Activated CD4-positive, alpha-beta T cell treated with anti-CD3 and anti-CD28 coated beads for 36 hours (primary cell): ENCODE data around the gene QDPR. TPM values are rescaled to one million over a fixed set of nuclear protein-coding genes. Genes with fewer than 3 reads are reported as not detected.

ENCODE experiments used
- ATAC-seq: fragments of 200-7000 bp; cut with Tn5 transposase; one replicate; pipeline ENCODE4 v1.10.0; 2021; ENCODE audit warnings: mild to moderate bottlenecking, moderate library complexity
- CTCF ChIA-PET: fragments of 350-600 bp; sonication (Branson Sonifier 250); formaldehyde crosslinking; loops from one replicate; lab custom pipeline; 2021; ENCODE audit warnings: antibody characterized with exemption; lab: Charles Lee
- POLR2A ChIA-PET: fragments of 350-600 bp; sonication (Branson Sonifier 250); formaldehyde crosslinking; loops from one replicate; lab custom pipeline; 2021; ENCODE audit warnings: antibody characterized with exemption, inconsistent platforms; lab: Charles Lee
- DNase-seq: peaks from one replicate; pipeline ENCODE4 v3.0.0-alpha.2; 2020
- H3K27ac Mint-ChIP-seq: one replicate; pipeline ENCODE4 v1.8.0; 2021; ENCODE audit warnings: mixed read lengths
- H3K27me3 Mint-ChIP-seq: one replicate; pipeline ENCODE4 v1.8.0; 2021; ENCODE audit warnings: mixed read lengths
- H3K36me3 Mint-ChIP-seq: one replicate; pipeline ENCODE4 v1.8.0; 2021; ENCODE audit warnings: low read depth, mixed read lengths
- H3K4me1 Mint-ChIP-seq: one replicate; pipeline ENCODE4 v1.8.0; 2021; ENCODE audit warnings: mixed read lengths
- H3K4me3 Mint-ChIP-seq: one replicate; pipeline ENCODE4 v1.8.0; 2021; ENCODE audit warnings: mild to moderate bottlenecking, moderate library complexity, mixed read lengths
- H3K9me3 Mint-ChIP-seq: one replicate; pipeline ENCODE4 v1.8.0; 2021; ENCODE audit warnings: low read depth, mixed read lengths
- intact Hi-C, 2 experiments: fragments of 100-400 bp; cut with DNase I in 1 of 2; cut with micrococcal nuclease in 1 of 2; formaldehyde crosslinking; loops; one replicate each; pipeline versions ENCODE4 v1.14.2 to v1.15.1; 2022 to 2024; cut with DNase I, micrococcal nuclease
- total RNA-seq, 2 experiments: library from RNA; stranded (reverse); gene quantifications; one replicate each; pipeline ENCODE4 v1.2.3, GENCODE V29; 2021

Gene QDPR
- total RNA-seq, 2 experiments from 2014 or later = 34.5 to 34.6 TPM

DNA sequence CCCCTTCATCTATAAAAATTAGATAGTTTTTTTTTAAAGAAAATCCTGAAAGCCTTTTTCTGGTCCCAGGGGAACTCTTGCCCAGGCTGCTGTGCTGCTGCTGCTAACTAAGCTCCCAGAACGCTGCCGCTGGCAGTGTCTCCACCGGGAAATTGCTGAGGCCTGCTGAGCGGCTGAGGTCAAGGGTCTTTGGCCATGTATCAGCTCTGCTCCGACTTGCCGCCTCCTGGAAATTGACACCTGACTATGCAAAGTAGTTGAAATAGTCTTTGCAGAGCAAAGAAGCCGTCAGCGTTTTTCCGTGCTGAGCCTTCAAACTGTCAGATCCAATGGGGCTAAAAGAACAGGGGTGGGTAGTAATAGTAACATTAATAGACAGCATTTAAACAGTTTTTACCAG, 839 bp downstream of the QDPR start:
- POLR2A ChIA-PET = interaction anchor here (0.5 kb wide), 1 partner anchor 248 kb away, joined by 3 read pairs; no protein-coding TSS in a partner anchor

DNA sequence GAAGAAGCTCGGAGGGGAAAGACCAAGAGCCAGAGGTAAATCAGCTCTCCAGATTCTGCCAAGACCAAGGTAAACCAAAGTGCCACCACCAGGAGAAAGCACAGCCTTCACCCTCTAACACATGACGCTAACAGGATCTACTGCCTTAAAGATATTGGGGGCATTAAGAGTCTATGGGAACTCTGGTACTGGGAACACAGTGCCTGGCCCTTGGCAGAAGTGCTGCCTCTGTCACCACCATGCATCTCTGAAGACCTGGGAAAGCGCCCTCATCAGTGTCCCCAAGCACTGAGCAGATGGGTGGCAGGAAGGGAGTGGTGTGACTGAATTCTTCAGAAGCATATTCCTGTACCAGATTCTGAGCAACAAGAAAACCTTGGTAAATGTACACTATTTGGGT, 1.3 kb downstream of the QDPR start:
- peak overlapping the region; percentile 9 for H3K27ac Mint-ChIP-seq
- no peaks in the 10 kb centered on the region for H3K27me3 Mint-ChIP-seq
- ChIA-PET CTCF (interaction anchor here (0.6 to 1.6 kb wide), 3 partner anchors 9 to 179 kb away, joined by 3 to 4 read pairs (median 3); no protein-coding TSS in a partner anchor), POLR2A (interaction anchor here (0.5 to 0.6 kb wide), 2 partner anchors 66 to 248 kb away, joined by 3 read pairs; partner anchors contain the start of gene LAP3)
- H3K36me3 Mint-ChIP-seq = peaks cover 16% of the 10 kb centered on the region
- no peak for ATAC-seq
- H3K4me3 Mint-ChIP-seq = peak overlapping the region; percentile 78
- intact Hi-C loops = loop anchor here (5.0 to 10.0 kb wide), 3 partner anchors 173 to 512 kb away; partner anchors contain the start of genes LCORL (in 2 of the 2), DCAF16 (in 1 of the 2) and NCAPG (in 1 of the 2)
- no peak for DNase-seq
- no peaks in the 10 kb centered on the region for H3K9me3 Mint-ChIP-seq
- H3K4me1 Mint-ChIP-seq = peaks cover 28% of the 10 kb centered on the region

More for the DNA sequence above, 839 bp downstream of the QDPR start:
- ATAC-seq (no peak), DNase-seq (no peak)
- no peaks in the 10 kb centered on the region for H3K9me3 Mint-ChIP-seq
- intact Hi-C loops = loop anchor here (5.0 to 10.0 kb wide), 3 partner anchors 174 to 511 kb away; partner anchors contain the start of genes LCORL (in 2 of the 2), DCAF16 (in 1 of the 2) and NCAPG (in 1 of the 2)
- CTCF ChIA-PET = interaction anchor here (1.6 kb wide), 1 partner anchor 12 kb away, joined by 4 read pairs; no protein-coding TSS in a partner anchor
- H3K36me3 Mint-ChIP-seq = peaks cover 16% of the 10 kb centered on the region
- peak overlapping the region; percentile 78 for H3K4me3 Mint-ChIP-seq
- peaks cover 26% of the 10 kb centered on the region for H3K4me1 Mint-ChIP-seq
- H3K27ac Mint-ChIP-seq = peak overlapping the region; percentile 85
- no peaks in the 10 kb centered on the region for H3K27me3 Mint-ChIP-seq

DNA sequence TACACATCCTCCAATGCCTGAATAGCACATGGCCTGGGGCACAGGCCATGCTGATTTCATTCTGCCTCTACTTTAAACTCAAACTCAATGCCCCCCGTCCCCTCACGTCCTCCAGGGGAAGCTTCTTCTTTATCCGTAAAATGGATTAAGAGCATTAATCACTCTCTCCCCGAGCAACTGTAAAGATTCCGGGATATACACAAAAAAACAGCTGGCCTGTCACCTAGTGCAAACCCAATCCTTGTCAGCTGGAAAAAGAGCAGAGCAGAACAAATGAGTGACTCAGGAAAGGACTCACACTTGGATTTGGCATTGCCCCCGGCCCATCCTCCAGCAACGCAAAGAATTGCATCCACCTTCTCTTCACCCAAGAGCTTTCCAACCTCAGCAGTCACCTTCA, 7.8 kb downstream of the QDPR start:
- H3K4me3 Mint-ChIP-seq = no peak overlapping the region
- H3K27ac Mint-ChIP-seq = no peak overlapping the region
- ChIA-PET POLR2A (interaction anchor here (0.6 kb wide), 1 partner anchor 122 kb away, joined by 4 read pairs; no protein-coding TSS in a partner anchor), CTCF (interaction anchor here (0.6 to 1.9 kb wide), 4 partner anchors 32 to 562 kb away, joined by 3 to 4 read pairs (median 4); no protein-coding TSS in a partner anchor)
- no peaks in the 10 kb centered on the region for H3K27me3 Mint-ChIP-seq
- H3K4me1 Mint-ChIP-seq = peaks cover 14% of the 10 kb centered on the region
- H3K36me3 Mint-ChIP-seq = peaks cover 50% of the 10 kb centered on the region
- intact Hi-C loops = no loop called here
- no peak for DNase-seq
- no peaks in the 10 kb centered on the region for H3K9me3 Mint-ChIP-seq
- no peak for ATAC-seq

DNA sequence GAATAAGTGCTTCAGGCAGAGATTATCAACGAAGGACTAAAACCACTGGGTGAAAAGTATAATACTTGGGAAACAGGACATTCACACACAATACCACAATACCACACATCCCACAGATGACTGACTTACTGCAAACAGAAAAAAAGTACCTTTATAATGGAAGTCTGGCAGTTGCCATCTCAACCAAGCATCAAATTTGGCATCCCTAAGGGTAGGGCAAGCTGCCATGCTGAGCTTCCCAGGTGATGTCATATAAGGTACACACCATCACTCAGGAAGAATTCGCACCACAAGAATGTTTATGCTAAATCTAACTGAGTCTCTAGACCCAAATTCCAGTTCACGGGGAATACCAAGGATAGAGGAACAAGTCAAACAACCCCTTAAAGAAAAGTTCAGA, 9.1 kb downstream of the QDPR start:
- no peak for ATAC-seq

DNA sequence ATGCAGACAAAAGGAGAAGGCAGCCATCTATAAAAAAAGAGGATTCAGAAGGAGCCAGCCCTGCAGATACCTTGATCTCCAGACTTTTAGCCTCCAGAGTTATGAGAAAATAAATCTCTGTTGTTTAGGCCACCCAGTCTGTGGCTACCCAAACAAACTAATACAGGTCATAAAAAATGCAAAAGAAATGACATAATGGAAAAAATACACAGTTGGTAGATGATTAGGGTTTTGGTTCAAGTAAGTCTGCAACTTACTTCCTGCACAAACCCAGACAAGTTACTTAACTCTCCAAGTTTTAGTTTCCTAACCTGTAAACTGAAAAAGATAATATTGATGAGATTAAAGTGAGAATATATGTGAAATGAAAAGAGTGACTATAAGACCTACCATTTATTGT, 11.3 kb downstream of the QDPR start:
- no peaks in the 10 kb centered on the region for H3K27me3 Mint-ChIP-seq
- intact Hi-C loops = no loop called here
- H3K4me3 Mint-ChIP-seq = no peak overlapping the region
- ChIA-PET POLR2A (no interaction called here), CTCF (no interaction called here)
- peak; percentile 39 for ATAC-seq
- peaks cover 7% of the 10 kb centered on the region for H3K4me1 Mint-ChIP-seq
- H3K9me3 Mint-ChIP-seq = no peaks in the 10 kb centered on the region
- peaks cover 62% of the 10 kb centered on the region for H3K36me3 Mint-ChIP-seq
- no peak for DNase-seq
- peak overlapping the region; percentile 12 for H3K27ac Mint-ChIP-seq

More for the DNA sequence above, 9.1 kb downstream of the QDPR start:
- H3K4me1 Mint-ChIP-seq = peaks cover 12% of the 10 kb centered on the region
- H3K27ac Mint-ChIP-seq = no peak overlapping the region
- CTCF ChIA-PET = no interaction called here
- POLR2A ChIA-PET = no interaction called here
- peaks cover 58% of the 10 kb centered on the region for H3K36me3 Mint-ChIP-seq
- DNase-seq = no peak
- intact Hi-C loops = no loop called here
- H3K9me3 Mint-ChIP-seq = no peaks in the 10 kb centered on the region
- no peak overlapping the region for H3K4me3 Mint-ChIP-seq
- no peaks in the 10 kb centered on the region for H3K27me3 Mint-ChIP-seq

DNA sequence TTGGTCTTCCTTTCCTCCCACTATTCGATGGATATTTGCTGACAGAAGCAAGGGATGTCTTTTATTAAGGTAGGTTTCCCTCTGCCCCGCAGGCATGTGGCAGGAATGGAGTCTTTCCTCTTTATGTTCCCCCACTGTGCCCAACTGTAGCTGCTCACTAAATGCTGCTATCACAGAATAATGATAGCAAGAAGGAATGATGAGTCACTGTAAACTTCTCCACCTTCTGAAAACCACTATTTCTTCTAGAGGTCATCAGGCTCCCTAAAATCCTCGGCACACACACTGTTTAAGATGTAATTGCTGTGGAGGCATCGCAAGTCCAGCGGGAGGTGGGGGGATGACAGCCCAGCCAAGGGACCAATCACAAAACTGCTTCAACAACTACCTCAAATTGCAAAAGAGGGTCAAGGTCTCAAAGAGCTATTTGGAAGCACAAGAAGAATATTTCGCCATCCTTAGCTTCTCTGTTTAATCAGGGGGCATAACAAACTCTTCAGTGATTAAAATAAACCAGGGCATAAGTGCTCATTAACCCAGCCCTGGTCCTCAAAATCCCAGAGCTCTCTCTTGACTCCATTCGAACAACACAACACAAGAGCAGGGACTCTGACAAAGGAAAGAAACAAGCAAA, 13.9 kb downstream of the QDPR start:
- peak overlapping the region; percentile 38 for H3K27ac Mint-ChIP-seq
- CTCF ChIA-PET = interaction anchor here (1.2 to 1.5 kb wide), 2 partner anchors 14 to 49 kb away, joined by 4 to 5 read pairs; partner anchors contain the start of gene QDPR
- peaks cover 53% of the 10 kb centered on the region for H3K36me3 Mint-ChIP-seq
- intact Hi-C loops = no loop called here
- no peaks in the 10 kb centered on the region for H3K27me3 Mint-ChIP-seq
- DNase-seq = no peak
- H3K9me3 Mint-ChIP-seq = no peaks in the 10 kb centered on the region
- no peak for ATAC-seq
- POLR2A ChIA-PET = no interaction called here
- no peak overlapping the region for H3K4me3 Mint-ChIP-seq
- H3K4me1 Mint-ChIP-seq = peaks cover 17% of the 10 kb centered on the region

DNA sequence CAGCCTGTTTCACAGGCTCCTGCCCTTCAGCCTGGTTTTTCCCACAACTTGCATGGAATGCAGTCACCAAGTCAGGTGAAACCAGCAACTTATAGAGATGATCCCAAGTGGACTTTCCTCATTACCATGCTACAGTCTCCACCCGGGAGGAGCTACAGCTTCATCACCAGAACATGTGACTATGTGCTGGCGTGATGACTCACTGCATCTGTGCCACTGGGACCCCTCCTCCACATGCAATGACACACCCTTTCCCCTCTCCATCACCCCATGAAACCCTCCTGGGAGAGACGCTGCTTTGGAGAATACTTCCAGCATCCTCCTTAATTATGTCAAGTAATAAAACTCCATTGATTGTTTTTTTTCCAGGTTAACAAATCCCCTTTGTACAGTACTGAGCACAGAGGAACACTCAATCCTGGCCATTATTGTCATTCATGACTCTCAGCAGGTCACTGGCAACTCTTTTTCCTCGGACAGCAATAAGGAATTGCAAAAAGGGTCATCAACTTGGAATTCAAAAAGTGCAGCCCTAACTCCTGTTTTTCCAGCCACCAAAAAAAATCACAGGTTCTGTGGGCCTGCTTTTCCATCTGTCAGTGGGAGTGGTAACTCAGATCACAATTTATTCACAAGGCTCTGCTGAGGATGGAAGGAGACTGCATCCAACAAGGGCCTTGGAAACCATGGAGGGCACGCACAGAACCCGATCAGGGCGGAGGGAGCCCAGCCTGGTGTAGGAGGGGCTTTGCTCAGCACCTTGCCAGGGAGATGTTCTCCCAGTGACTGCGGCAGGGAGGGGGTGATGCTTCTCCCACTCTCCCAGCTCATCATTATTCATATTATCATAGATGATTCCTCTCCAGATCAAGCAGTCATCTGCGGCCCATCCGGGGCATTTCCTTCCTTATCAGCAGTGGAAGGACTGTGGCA, 17.4 kb downstream of the QDPR start:
- H3K27ac Mint-ChIP-seq = no peak overlapping the region

DNA sequence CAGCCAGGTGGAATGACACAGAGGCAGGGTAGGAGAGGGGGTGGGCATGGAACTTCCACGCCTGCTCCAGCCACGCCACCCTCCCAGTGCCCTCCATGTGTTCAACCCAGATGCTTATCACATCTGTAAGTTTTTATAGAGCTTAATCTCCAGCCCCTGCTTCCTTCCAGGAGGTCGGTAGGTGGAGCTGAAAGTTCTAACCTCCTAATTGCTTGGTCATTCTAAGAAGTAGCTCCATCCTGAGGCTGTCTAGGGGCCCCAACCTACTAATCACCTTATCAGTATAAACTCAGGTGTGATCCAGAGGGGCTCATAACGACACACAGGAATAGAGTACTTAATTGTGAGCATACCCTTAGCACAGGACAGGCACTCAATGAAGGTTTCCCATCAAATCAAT, 18.3 kb downstream of the QDPR start:
- POLR2A ChIA-PET = no interaction called here
- Mint-ChIP-seq H3K36me3 (peaks cover 48% of the 10 kb centered on the region), H3K4me1 (peaks cover 11% of the 10 kb centered on the region), H3K9me3 (no peaks in the 10 kb centered on the region), H3K27ac (no peak overlapping the region), H3K4me3 (no peak overlapping the region), H3K27me3 (no peaks in the 10 kb centered on the region)
- DNase-seq (no peak), ATAC-seq (no peak)
- CTCF ChIA-PET = interaction anchor here (1.2 kb wide), 1 partner anchor 14 kb away, joined by 3 read pairs; no protein-coding TSS in a partner anchor
- intact Hi-C loops = no loop called here

More for the DNA sequence above, 17.4 kb downstream of the QDPR start:
- ChIA-PET CTCF (interaction anchor here (1.2 kb wide), 1 partner anchor 15 kb away, joined by 3 read pairs; no protein-coding TSS in a partner anchor), POLR2A (no interaction called here)
- Mint-ChIP-seq H3K27me3 (no peaks in the 10 kb centered on the region), H3K4me1 (peaks cover 11% of the 10 kb centered on the region), H3K4me3 (no peak overlapping the region), H3K36me3 (peaks cover 46% of the 10 kb centered on the region), H3K9me3 (no peaks in the 10 kb centered on the region)
- ATAC-seq (peak; percentile 87), DNase-seq (peak; percentile 48)
- intact Hi-C loops = no loop called here

DNA sequence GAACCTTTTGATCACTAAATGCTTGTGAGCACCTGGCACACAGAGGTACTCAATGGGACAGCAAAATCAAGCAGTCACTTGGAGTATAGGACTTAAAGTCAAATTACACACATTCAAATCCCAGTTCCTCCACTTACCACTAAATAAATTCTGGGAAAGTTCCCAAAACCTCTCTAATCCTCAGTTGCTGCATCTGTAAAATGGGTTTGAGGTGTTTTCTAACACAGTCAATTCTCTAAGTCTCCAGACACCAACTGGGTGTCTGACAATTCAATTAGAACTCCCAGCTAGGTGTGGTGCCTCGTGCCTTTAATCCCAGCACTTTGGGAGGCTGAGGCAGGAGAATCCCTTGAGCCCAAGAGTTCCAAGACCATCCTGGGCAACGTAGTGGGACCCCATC, 19.0 kb downstream of the QDPR start:
- Mint-ChIP-seq H3K4me1 (peaks cover 11% of the 10 kb centered on the region), H3K36me3 (peaks cover 47% of the 10 kb centered on the region), H3K27me3 (no peaks in the 10 kb centered on the region), H3K4me3 (no peak overlapping the region), H3K27ac (no peak overlapping the region), H3K9me3 (no peaks in the 10 kb centered on the region)
- no peak for DNase-seq
- ChIA-PET CTCF (no interaction called here), POLR2A (no interaction called here)
- intact Hi-C loops = no loop called here
- no peak for ATAC-seq

DNA sequence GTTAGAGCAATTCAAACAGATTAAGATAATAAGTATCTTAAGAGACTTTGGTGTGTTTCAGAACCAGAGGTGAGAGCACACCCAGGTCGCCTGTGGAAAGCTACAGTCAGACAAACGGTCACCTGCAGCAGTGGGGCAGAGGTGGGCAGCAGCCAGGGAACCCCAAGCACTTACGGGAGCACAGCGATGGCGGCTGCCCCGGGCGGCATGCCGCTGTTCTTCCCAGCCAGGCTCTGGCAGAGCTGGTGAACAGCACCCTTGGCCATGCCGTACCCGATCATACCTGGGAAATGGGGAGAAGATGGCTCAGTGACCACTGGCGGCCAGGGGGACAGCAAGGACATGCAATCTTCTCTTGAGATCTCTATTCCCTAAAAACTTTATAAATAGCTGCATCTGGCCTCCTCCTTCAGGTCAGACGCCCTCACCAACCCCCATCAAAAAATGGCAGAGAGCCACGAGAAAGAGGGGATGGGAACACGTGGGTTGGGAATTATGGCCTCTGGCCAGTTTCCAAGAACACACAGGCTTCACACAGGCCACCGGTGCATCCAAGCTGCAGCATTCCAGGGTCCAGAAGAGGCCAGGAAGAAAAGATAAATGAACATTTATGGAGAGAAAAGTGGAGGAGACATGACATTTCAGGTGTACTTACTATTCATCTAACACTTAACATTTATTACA, 19.7 kb downstream of the QDPR start:
- ATAC-seq = no peak
- ChIA-PET POLR2A (no interaction called here), CTCF (no interaction called here)
- Mint-ChIP-seq H3K4me1 (peaks cover 11% of the 10 kb centered on the region), H3K27me3 (no peaks in the 10 kb centered on the region), H3K9me3 (no peaks in the 10 kb centered on the region), H3K36me3 (peaks cover 41% of the 10 kb centered on the region), H3K4me3 (no peak overlapping the region), H3K27ac (no peak overlapping the region)
- no peak for DNase-seq
- intact Hi-C loops = no loop called here
